HG02571 (cell line): Measurements from ENCODE around the gene TMEM74B.
"Not testable (repeated sequence)": the region's sequence is repeated elsewhere in the genome, so short reads cannot be mapped to it uniquely, and the experiment has no call there.

Experiments used
- ATAC-seq: cut with Tn5 transposase; IDR thresholded peaks from one replicate; pipeline ENCODE4 v1.9.1; 2021; ENCODE audit warnings: mild to moderate bottlenecking, moderate library complexity; ENCODE audit not compliant: unreplicated experiment

The TMEM74B gene

DNA sequence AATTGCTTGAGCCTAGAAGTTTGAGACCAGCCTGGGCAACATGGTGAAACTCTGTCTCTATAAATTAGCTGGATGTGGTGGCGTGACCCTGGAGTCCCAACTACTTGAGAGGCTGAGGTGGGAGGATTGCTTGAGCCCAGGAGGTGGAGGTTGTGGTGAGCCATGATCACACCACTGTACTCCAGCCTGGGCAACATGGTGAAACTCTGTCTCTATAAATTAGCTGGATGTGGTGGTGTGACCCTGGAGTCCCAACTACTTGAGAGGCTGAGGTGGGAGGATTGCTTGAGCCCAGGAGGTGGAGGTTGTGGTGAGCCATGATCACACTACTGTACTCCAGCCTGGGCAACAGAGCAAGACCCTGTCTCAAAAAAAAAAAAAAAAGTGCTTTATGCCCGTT is 35.0 kb downstream of the TMEM74B start:
- not testable (repeated sequence) for ATAC-seq

DNA sequence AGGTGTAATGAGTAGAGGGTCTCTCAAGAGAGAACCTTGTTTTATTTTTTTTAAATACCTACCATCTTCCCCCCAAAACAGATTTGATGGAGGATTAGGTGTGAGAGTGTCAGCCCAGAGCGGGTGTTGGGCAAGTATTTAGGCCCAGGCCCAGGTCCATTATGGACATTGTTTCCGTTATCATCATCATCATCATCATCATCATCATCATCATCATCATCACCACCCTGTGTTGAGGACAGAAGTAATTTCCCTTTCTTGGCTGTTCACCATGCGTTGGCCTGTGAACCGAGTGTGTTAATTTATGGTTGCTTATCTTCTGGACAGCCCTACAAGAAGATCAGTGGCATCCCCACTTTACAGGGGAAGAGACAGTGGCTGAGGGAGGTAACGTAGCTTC is 37.8 kb downstream of the TMEM74B start:
- ATAC-seq: no peak

DNA sequence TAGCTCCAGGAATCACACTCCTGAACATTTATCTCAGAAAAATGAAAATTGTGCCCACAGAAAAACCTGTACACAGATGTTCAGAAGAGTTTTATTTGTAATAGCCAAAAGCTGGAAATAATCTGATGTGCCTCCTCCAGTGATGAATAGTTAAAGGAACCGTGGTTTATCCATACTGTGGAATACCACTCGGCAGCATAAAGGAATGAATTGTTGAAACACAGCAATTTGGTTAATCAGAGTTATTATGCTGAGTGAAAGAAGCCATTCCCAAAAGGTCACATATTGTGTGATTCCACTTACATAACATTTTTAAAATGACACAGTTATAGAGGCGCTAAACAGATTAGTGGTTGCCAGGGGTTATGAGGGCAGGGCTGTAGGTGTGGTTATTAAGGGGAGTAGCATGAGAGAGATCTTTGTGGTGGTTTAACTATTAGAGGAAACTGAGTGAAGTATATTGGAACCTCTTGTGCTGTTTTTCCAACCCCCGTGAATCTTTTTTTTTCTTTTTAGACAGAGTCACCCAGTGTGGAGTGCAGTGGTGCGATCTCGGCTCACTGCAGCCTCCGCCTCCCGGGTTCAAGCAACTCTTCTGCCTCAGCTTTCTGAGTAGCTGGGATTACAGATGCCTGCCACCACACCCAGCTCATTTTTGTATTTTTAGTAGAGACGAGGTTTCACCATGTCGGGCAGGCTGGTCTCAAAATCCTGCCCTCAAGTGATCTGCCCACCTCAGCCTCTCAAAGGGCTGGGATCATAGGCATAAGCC is 40.2 kb downstream of the TMEM74B start:
- ATAC-seq: no peak

DNA sequence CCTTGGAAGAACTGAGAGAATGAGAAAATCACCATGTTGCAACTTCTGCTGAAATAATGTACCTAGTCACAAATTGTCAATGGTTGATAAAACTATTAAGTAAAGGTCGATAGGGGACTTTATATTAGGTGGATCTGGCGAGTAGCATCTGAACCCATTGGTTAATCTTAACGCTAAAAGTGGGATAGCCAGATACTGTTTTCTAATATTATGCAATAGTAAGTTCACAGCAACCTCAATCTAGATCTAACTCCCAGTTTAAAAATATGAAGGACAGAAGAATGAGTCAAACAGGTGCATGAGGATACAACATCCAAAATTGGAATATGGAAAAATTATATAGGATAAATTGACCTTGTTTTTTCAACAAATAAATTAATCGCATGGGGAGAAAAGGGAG is 47.5 kb downstream of the TMEM74B start:
- no peak for ATAC-seq

DNA sequence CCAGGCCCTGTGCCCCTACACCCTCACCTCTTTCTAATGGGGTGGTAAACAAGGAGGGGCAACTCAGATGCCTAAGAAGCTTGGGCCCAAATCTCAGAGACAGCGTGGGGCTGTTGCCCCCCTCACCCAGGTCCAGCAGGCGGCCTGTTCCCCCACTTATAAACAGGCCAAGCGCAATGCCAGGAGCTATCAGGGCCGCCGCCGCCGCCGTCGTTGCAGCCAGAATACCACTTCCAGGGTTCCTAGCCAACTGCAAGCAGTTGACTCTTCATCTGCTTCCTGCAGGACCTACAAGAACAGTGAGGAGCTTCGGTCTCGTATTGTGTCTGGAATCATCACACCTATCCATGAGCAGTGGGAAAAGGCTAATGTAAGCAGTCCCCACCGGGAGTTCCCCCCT is 49.9 kb downstream of the TMEM74B start:
- ATAC-seq: no peak

DNA sequence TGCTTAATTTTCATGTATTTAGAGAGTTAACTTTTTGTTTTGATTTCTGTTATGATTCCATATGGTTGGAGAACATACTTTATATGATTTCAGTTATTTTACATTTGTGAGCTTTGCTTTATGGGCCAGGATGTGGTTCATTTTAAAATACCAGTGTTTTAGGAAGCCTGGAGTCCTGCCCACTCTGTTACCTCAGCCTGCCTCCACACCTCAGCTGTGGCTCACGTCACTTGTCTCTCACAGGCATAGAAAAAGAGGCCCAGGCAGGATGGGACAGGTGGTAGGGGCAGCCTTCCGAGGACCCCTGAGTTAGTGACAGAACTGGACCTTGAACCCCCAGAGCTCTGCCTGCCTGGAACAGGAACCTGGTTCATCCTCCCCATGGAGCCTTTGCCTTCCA is 50.4 kb downstream of the TMEM74B start:
- ATAC-seq: no peak

DNA sequence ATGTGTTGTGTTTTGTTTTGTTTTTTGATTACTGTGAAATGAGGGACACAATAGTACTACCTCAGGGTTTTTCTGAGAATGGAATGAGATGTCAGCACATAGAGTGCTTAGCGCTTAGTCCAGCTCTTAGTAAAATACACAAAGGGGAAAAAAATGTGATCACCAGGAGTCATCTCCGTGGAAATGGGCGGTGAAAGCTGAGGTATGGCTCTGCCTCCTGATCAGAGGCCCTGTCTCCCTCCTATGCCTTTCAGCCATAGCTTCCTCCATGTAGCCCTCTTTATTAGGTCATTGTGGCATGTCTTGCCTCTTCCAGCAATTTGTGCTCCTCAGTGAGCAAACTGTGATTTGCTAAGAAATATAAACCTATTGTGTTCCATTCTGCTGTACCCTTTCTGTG is 53.4 kb downstream of the TMEM74B start:
- ATAC-seq: no peak

DNA sequence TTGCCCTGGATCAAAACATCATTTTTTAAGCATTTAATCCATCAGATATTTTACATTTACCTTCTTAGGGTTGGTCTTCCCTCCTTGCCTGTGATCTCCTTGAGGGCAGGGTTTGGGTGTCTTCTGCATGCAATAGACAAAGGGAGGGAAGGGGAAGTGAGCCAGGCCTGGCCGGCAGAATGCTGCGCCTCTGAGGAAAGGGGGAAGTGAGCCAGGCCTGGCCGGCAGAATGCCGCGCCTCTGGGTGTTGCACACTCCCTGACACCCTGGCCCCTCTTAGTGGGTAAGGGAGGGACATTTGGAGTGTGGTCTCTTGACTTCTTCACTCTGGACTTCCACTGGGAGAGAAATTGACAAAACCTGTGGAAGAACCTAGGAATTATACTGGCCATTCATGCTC is 53.9 kb downstream of the TMEM74B start:
- ATAC-seq: no peak
